Adrenal gland (tissue), 5 donors: ENCODE data around the gene SUFU.

Experiments
- POLR2A ChIP-seq, 2 donors: fragments of 450-650 bp; IDR thresholded peaks; one replicate each; pipeline ENCODE4 v1.6.1; 2017; ENCODE audit warnings: antibody characterized with exemption in 2 of 2, mild to moderate bottlenecking in 2 of 2, moderate library complexity in 1 of 2
- TF ChIP-seq, protein P1 (sequence below), 6 experiments: fragments of 450-650 bp in 4 of 6; fragments of 200-600 bp in 2 of 6; sonication (generic) in 1 of 6; IDR thresholded peaks; 1 replicate in 5 of 6; 2 replicates in 1 of 6; pipeline versions ENCODE4 v1.5.1 to v1.8.0; 2016 to 2021; ENCODE audit warnings: antibody characterized with exemption in 6 of 6, mild to moderate bottlenecking in 2 of 6, moderate library complexity in 1 of 6
- donor health status: DM: no; HTN: no; CAD: no.

DNA sequence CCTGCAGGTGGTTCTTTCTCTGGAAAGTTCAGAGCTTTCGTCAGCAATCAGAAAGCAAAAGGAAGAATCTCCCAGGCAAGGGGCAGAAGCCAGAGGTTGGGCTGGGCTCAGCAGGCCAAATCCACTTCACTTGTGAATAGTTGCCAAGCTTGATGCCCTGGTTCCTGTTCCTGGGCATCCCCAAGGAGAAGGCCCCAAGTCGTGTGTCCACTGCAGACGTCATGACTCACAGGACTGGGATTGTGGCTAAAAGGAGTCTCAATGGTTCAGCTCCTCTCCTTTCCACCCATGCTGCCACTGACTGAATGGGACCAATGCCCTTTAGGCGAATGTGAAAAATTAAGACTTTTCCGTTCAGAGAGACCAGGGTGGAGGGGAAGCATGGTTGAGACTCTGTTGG, 101.9 kb downstream of the SUFU start:
- TF ChIP-seq POLR2A (IDR thresholded peaks at IDR 0.05), result no peak
- TF ChIP-seq, protein P1, sequence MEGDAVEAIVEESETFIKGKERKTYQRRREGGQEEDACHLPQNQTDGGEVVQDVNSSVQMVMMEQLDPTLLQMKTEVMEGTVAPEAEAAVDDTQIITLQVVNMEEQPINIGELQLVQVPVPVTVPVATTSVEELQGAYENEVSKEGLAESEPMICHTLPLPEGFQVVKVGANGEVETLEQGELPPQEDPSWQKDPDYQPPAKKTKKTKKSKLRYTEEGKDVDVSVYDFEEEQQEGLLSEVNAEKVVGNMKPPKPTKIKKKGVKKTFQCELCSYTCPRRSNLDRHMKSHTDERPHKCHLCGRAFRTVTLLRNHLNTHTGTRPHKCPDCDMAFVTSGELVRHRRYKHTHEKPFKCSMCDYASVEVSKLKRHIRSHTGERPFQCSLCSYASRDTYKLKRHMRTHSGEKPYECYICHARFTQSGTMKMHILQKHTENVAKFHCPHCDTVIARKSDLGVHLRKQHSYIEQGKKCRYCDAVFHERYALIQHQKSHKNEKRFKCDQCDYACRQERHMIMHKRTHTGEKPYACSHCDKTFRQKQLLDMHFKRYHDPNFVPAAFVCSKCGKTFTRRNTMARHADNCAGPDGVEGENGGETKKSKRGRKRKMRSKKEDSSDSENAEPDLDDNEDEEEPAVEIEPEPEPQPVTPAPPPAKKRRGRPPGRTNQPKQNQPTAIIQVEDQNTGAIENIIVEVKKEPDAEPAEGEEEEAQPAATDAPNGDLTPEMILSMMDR (IDR thresholded peaks at IDR 0.05), result no peak
